Activated naive CD4-positive, alpha-beta T cell treated with anti-CD3 and anti-CD28 coated beads, Interleukin-2, amount 50 U/mL, for 72 hours (primary cell): ENCODE measurements around the gene VARS2. TPM values are rescaled to one million over a fixed set of nuclear protein-coding genes. Genes with fewer than 3 reads are reported as not detected.
"Not testable (repeated sequence)": the region's sequence is repeated elsewhere in the genome, so short reads cannot be mapped to it uniquely, and the experiment has no call there.

Experiments
- ATAC-seq, 2 donors: fragments of 150-1000 bp; cut with Tn5 transposase; 2 replicates each; pipeline ENCODE4 v1.10.0; 2021; ENCODE audit warnings: mild to moderate bottlenecking in 2 of 2, moderate library complexity in 2 of 2
- DNase-seq, 2 donors: peaks; one replicate each; pipeline ENCODE4 v3.0.0; 2021 to 2022; ENCODE audit warnings: low spot score in 2 of 2
- H3K27ac Mint-ChIP-seq, 2 donors: one replicate each; pipeline ENCODE4 v1.8.0; 2022; ENCODE audit warnings: mild to moderate bottlenecking in 2 of 2, mixed read lengths in 2 of 2
- H3K36me3 Mint-ChIP-seq, 2 donors: one replicate each; pipeline ENCODE4 v1.8.0; 2022; ENCODE audit warnings: mixed read lengths in 2 of 2
- H3K9me3 Mint-ChIP-seq, 2 donors: one replicate each; pipeline ENCODE4 v1.8.0; 2022; ENCODE audit warnings: mixed read lengths in 2 of 2
- total RNA-seq, 2 donors: library from RNA; stranded (reverse); gene quantifications; one replicate each; pipeline ENCODE4 v1.2.3, GENCODE V29; 2022

The VARS2 gene
- total RNA-seq, 2 donors from 2014 or later: 55.1 to 55.7 TPM

DNA sequence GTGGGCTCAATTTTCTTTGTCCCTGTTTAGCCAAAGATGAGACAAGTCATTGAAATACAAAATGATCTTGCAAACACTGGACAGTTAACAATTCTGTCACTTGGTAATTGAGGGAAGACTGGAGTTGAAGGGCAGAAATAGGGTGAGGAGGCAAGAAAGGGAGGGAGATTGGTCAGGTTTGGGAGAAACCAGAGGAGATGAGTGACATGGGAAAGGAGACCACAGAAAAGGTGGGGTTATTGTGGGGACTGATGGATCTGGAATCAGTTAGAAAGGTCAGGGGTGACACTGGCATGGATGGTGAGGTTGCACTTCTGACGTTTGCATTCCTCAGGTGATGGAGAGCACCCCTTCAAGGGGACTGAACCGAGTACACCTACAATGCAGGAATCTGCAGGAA lies 5.3 kb upstream of the VARS2 start:
- no peaks in the 10 kb centered on the region for H3K9me3 Mint-ChIP-seq
- ATAC-seq: no peak
- H3K36me3 Mint-ChIP-seq: peaks cover 12% of the 10 kb centered on the region in 2 donors
- no peak for DNase-seq
- H3K27ac Mint-ChIP-seq: peak overlapping the region; percentile 15 to 86

DNA sequence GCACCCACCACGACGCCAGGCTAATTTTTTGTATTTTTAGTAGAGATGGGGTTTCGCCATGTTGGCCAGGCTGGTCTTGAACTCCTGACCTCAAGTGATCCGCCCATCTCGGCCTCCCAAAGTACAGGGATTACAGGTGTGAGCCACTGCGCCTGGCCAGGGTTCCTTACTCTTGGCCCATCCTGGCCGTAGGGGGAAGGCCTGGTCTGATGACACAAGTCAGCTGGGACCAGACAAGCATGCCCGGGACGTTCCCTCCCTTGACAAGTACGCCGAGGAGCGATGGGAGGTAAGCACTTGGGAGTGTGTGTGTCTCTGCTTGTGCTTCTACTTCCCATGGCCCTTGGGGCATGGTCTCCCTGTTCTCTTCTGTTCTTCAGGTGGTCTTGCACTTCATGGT lies 3.6 kb upstream of the VARS2 start:
- H3K27ac Mint-ChIP-seq, H3K9me3 Mint-ChIP-seq, DNase-seq, ATAC-seq: not testable (repeated sequence)
- peaks cover 12% of the 10 kb centered on the region in 2 donors for H3K36me3 Mint-ChIP-seq

DNA sequence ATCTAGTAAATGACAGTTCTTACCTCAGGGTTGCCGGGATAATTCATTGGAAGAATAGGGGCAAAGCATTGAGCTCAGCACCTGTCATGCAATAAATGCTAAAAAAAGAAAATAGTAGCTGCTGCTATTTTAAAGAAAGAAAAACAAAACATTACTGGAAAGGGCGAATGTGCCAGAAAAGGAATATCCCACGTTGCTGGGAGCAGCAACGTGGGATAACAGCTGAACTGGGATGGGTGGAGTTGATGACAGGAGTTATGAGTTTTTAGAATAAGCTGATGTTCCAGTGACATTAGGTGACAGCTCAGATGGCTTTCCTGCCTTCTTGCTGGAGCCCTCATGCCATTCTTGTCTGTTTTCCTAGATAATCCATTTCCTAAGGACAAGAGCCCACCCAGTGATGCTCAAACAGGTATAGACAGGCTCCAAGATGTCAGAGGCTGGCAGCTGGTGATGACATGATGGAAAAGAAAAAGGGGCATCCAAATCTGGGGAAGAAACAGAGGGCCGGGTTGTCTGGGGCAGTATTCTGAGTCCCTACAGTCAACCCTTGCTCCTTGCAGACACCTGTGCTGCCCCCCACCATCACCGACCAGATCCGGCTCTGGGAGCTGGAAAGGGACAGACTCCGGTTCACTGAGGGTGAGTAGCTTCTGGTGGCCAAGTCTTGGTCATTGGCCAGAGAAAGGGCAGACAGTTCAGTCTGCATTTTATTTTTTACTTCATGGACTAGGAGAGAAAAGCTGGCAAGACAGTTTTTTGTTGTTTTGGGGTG lies 1.1 kb upstream of the VARS2 start:
- Mint-ChIP-seq H3K27ac (peak overlapping the region; percentile 30 to 86), H3K9me3 (no peaks in the 10 kb centered on the region), H3K36me3 (peaks cover 16 to 21% of the 10 kb centered on the region in 2 donors)
- no peak for DNase-seq
- no peak for ATAC-seq

DNA sequence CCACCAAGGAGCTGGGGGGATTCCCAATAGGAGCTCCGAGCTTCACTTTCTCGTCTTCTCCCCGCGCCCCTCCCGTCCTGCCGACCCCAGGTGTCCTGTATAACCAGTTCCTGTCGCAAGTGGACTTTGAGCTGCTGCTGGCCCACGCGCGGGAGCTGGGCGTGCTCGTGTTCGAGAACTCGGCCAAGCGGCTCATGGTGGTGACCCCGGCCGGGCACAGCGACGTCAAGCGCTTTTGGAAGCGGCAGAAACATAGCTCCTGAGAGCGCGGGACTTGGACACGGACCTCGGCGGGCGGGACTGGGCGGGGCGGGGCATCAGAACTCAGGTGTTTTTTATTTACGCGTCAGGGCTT lies 340 bp upstream of the VARS2 start:
- H3K36me3 Mint-ChIP-seq: peaks cover 11 to 21% of the 10 kb centered on the region in 2 donors

DNA sequence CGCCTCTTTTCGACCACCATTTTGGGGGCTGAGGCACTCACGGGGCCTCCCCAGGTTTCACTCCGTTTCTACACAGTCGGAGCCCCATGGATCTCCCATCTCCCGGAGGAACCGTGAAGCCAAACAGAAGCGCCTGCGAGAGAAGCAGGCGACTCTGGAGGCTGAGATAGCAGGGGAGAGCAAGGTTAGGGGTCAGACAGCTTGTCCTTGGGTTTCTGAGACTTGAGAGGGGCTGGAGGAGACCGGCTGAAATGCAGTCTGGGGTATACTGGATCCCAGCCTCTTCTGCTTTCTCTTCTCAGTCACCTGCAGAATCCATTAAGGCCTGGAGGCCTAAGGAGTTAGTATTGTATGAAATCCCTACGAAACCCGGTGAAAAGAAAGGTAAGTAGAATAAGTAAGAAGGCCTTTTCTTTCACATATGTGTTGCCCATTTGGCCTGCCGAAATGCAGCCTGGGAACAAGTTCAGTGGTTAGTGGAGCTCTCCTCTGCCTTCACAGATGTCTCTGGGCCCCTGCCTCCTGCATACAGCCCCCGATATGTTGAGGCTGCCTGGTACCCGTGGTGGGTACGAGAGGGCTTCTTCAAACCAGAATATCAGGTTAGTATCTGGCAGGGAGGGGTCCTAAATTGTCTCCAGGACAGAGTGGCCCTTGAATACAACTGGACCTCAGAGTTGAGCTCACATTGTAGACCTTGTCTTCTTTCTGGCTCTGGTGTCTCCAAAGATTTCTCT lies 984 bp downstream of the VARS2 start:
- DNase-seq (no peak), ATAC-seq (no peak)
- H3K36me3 Mint-ChIP-seq: peaks cover 11 to 21% of the 10 kb centered on the region in 2 donors

More for the DNA sequence above, 340 bp upstream of the VARS2 start:
- Mint-ChIP-seq H3K27ac (peak overlapping the region in 1 of 2 donors; percentile 86), H3K9me3 (no peaks in the 10 kb centered on the region)
- peak in 1 of 2 donors; percentile 55 for ATAC-seq
- no peak for DNase-seq

DNA sequence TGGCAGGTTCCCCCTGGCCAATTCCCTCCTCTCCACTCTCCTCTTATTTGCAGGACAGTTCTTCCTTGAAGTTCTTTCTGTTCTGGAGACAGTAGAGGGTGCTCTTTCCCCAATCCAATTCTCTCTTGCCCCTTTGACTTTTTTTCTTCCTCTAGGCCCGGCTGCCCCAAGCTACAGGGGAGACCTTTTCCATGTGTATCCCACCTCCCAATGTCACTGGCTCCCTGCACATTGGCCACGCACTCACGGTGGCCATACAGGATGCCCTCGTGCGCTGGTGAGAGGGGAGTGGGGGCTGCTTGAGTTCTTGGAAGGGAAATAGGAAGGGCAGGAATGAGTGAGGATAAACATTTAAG lies 1.5 kb downstream of the VARS2 start:
- DNase-seq: peak in 1 of 2 donors; percentile 27
- peak overlapping the region; percentile 80 to 86 for H3K27ac Mint-ChIP-seq
- peaks cover 11 to 21% of the 10 kb centered on the region in 2 donors for H3K36me3 Mint-ChIP-seq

More for the DNA sequence above, 984 bp downstream of the VARS2 start:
- no peaks in the 10 kb centered on the region for H3K9me3 Mint-ChIP-seq
- H3K27ac Mint-ChIP-seq: peak overlapping the region; percentile 86 to 90

DNA sequence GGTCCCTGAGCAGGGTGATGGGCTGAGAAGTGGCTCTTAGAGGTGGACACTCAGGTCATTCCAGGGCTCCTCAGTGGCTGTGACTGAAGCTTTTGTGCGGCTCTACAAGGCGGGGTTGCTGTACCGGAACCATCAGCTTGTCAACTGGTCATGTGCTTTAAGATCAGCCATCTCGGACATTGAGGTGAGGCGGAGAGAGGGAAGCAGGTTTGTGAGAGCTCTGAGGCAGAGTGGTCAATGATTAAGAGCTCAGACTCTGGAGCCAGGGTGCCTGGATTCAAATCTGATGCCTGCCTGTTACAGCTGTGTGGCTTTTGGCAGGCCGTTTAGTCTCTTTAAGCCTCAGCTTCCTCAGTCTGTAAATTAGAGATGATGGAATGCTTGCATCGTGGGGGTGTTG lies 3.0 kb downstream of the VARS2 start:
- H3K36me3 Mint-ChIP-seq: peaks cover 7 to 21% of the 10 kb centered on the region in 2 donors
- ATAC-seq (no peak), DNase-seq (no peak)
- no peaks in the 10 kb centered on the region for H3K9me3 Mint-ChIP-seq
- peak overlapping the region in 1 of 2 donors; percentile 73 for H3K27ac Mint-ChIP-seq

More for the DNA sequence above, 1.5 kb downstream of the VARS2 start:
- ATAC-seq: no peak
- H3K9me3 Mint-ChIP-seq: no peaks in the 10 kb centered on the region

DNA sequence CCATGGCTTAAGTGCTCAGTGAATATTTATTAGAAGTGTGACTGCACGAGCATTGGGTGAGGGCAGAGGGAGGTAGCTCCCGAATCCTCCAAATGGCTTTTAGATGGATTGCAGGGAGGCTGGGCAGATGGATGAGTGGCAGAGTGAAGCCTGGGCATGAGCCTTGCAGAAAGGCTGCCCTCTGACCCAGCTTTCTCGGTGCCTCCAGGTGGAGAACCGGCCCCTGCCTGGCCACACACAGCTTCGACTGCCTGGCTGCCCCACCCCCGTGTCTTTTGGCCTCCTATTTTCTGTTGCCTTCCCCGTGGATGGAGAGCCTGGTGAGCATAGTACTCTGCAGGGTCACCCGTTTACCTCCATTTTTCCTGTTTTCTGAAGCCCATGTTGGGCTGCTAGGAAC lies 3.4 kb downstream of the VARS2 start:
- Mint-ChIP-seq H3K36me3 (peaks cover 7 to 17% of the 10 kb centered on the region in 2 donors), H3K9me3 (no peaks in the 10 kb centered on the region), H3K27ac (peak overlapping the region in 1 of 2 donors; percentile 6)
- no peak for DNase-seq
- ATAC-seq: no peak

DNA sequence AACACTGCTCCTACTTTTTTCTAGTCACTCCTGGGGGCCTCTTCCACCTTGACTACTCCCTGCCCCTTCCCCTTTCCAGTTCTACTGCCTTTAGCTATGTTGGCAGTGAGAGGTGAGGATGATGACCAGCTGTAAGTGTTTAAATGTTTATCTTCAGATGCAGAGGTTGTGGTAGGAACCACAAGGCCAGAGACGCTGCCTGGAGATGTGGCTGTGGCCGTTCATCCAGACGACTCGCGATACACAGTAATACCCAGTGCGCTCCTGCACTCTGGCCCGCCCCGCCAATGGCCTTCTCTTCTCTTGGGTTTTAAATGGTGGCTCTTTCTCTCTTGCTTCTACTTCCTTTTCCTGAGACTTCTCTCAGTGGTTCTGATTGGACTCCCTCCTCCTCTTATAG lies 4.6 kb downstream of the VARS2 start:
- Mint-ChIP-seq H3K9me3 (no peaks in the 10 kb centered on the region), H3K27ac (peak overlapping the region in 1 of 2 donors; percentile 91), H3K36me3 (peaks cover 7 to 9% of the 10 kb centered on the region in 2 donors)
- DNase-seq (no peak), ATAC-seq (no peak)

DNA sequence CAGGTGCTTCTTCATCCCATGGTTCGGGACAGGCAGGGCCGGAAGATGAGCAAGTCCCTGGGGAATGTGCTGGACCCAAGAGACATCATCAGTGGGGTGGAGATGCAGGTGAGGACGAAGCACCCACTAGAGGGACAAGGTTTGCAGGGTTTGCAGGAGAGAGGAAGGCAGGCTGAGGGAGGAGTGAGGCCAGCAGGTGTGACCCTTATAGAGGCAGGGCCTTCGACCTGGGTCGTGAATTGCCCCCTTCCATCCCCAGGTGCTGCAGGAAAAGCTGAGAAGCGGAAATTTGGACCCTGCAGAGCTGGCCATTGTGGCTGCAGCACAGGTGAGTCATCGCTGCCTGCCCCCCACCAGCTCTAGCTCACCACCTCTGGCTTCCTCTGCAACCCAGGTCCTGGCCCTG lies 8.4 kb downstream of the VARS2 start:
- H3K36me3 Mint-ChIP-seq: peaks cover 5 to 14% of the 10 kb centered on the region in 2 donors
- DNase-seq: no peak
- no peaks in the 10 kb centered on the region for H3K9me3 Mint-ChIP-seq
- ATAC-seq: no peak
- H3K27ac Mint-ChIP-seq: peak overlapping the region; percentile 48 to 91

DNA sequence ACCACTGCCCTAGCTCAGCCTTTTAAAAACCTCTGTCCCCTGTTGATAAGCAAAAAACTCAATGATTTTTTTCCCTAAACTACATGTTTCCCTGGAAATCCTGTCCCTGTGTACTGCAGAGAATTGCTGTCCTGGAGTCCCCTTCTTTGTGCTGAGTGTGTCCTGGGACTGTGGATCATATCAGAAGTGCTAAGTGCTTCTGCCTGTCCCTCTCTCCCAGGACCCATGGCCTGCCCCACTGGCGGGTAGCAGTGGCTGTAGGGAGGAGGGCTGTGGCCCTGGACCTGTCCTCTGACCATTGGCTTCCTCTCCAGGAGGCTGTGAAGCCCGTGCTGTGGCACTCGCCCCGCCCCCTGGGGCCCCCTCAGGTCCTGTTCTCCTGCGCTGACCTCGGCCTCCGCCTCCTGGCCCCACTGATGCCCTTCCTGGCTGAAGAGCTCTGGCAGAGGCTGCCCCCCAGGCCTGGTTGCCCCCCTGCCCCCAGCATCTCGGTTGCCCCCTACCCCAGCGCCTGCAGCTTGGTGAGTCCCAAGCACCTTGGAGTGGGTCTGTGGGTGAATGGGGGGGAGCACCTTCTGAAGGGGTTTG lies 10.1 kb downstream of the VARS2 start:
- not testable (repeated sequence) for ATAC-seq, H3K27ac Mint-ChIP-seq, DNase-seq
- H3K9me3 Mint-ChIP-seq: peaks cover 4 to 11% of the 10 kb centered on the region in 2 donors
- peaks cover 15 to 27% of the 10 kb centered on the region in 2 donors for H3K36me3 Mint-ChIP-seq

DNA sequence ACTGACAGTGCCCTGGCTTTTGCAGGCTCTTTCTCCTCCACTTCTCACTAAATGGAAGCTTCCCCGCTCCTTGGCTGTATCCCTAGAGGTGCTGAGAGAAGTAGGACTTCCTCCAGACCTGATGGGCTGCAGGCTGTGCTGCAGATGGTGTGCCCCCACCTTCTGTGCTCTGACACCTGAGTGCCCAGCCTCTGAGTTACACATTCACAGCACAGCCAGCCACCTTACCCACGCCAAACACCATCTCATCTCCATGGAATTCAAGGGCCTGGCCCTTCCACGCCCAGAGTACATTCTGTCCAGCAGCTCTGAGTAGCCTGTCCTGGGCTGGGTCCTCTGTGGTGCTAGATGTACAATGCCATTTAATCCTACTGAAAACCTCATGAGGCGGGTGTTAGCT lies 12.6 kb downstream of the VARS2 start:
- H3K9me3 Mint-ChIP-seq: peaks cover 4 to 14% of the 10 kb centered on the region in 2 donors
- DNase-seq (no peak), ATAC-seq (no peak)
- peaks cover 15 to 28% of the 10 kb centered on the region in 2 donors for H3K36me3 Mint-ChIP-seq
- H3K27ac Mint-ChIP-seq: no peak overlapping the region

DNA sequence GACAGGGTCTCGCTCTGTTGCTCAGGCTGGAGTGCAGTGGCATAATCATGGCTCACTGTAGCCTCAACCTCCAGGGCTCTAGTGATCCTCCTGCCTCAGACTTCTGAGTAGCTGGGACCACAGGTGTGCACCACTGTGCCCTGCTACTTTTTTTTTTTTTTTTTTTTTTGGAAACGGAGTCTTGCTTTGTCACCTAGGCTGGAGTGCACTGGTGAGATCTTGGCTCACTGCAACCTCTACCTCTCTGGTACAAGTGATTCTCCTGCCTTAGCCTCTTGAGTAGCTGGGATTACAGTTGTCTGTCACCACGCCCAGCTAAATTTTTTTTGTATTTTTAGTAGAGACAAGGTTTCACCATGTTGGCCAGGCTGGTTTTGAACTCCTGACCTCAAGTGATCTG lies 13.0 kb downstream of the VARS2 start:
- not testable (repeated sequence) for ATAC-seq, DNase-seq, H3K27ac Mint-ChIP-seq
- Mint-ChIP-seq H3K9me3 (peaks cover 4 to 14% of the 10 kb centered on the region in 2 donors), H3K36me3 (peaks cover 15 to 28% of the 10 kb centered on the region in 2 donors)

DNA sequence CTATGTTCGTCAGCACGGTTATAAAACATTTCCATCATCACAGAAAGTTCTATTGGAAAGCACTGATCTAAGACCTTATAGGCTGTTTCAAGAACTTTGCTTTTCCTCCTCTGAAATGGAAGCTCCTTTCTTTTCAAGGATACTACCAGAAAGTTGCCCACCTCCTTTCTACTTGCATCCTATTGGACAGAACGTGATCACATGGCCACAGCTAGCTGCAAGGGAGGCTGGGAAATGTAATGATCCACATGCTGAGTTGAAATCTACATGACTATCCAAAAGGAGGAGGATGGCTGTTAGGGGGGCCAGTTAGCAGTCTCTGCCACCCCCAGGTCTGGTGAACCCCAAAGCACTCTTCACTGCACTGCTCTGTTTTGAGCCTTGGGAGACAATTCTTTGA lies 14.6 kb downstream of the VARS2 start:
- ATAC-seq (no peak), DNase-seq (no peak)
- peaks cover 4 to 14% of the 10 kb centered on the region in 2 donors for H3K9me3 Mint-ChIP-seq
- H3K36me3 Mint-ChIP-seq: peaks cover 15 to 28% of the 10 kb centered on the region in 2 donors
- no peak overlapping the region for H3K27ac Mint-ChIP-seq

DNA sequence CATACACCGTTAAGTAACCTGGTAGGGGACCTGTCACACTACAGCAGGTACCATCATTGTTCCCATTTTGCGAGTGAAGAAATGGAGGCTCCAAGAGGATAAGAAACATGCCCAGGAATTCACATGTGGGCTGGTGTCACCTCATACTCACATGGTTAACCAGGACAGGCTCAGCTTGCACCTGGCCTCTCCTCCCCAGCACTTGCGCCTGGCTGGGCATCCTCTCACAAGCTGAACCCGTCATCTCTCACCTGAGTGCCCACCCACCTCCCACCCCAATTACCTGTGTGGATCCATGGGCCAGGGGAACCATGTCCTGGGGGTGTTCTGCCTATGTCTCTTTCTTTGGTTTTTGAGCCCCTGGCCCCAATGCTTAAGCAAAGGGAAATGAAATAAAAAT lies 16.5 kb downstream of the VARS2 start:
- peaks cover 15 to 28% of the 10 kb centered on the region in 2 donors for H3K36me3 Mint-ChIP-seq
- no peak for ATAC-seq
- no peak for DNase-seq
- H3K27ac Mint-ChIP-seq: no peak overlapping the region
- peaks cover 4 to 14% of the 10 kb centered on the region in 2 donors for H3K9me3 Mint-ChIP-seq

DNA sequence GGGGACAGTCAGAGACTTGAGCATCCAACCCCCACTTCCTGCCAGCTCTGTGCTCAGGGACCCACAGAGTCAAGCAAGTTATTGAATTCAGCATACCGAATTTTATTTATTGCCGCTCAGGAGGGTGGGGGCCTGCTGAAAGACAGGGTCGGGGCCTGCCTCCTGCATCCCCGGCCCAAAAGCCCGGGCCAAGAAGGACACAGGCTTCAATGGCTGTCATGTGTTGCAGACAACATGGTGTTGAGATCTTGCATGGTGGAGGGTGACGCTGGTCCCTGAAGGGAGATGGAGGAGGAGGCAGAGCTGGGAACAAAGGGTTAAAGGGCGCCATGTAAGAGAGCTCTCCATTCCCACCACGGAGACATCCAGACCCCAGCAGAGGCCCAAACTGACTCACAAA lies 17.2 kb downstream of the VARS2 start:
- no peak for DNase-seq
- peaks cover 4 to 14% of the 10 kb centered on the region in 2 donors for H3K9me3 Mint-ChIP-seq
- peaks cover 15 to 27% of the 10 kb centered on the region in 2 donors for H3K36me3 Mint-ChIP-seq
- ATAC-seq: no peak
- H3K27ac Mint-ChIP-seq: no peak overlapping the region
